ENCODE results near the gene RAD51B.
"Not testable (repeated sequence)": the region's sequence is repeated elsewhere in the genome, so short reads cannot be mapped to it uniquely, and the experiment has no call there.

RAD51B gene

DNA sequence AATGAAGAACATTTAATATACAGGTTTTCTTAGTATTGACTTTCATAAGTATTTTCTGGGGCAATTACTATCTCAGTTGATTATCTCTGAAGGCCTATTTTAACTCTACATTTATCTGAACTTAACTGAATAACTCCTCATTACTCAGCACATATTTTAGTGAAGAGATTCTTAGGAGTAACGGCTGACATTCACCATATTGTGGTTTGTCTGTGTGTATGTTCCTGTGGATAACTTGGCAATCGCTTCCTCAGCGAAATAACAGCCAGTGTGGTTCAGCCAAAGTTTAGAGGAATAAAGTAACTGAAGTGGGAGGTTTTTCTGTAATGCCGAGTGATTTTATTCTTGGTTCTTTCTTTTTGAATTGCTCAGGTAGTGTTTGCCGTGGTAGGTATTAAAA, 168.0 kb downstream of the RAD51B start:
- H3K27ac ChIP-seq (ENCODE audit: low read depth, low read length) = no peak overlapping the region
- WGBS = 89% methylated on average over 4 of the region's 5 CpGs

DNA sequence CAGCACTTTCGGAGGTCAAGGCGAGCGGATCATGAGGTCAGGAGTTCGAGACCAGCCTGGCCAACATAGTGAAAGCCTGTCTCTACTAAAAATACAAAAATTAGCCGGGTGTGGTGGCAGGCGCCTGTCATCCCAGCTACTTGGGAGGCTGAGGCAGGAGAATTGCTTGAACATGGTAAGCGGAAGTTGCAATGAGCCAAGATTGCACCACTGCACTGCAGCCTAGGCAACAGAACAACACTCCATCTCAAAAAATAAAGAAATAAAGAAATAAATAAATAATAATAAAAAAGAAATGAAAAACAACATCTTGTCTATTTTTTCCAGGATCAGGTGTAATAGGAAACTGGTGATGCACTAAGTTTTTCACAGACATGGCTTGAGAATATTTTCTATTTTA, 168.6 kb downstream of the RAD51B start:
- H3K9me3 ChIP-seq (ENCODE audit: insufficient read depth, low read depth, low read length); H3K4me1 ChIP-seq (ENCODE audit: insufficient read depth, low read length); H3K27me3 ChIP-seq (ENCODE audit: insufficient read depth, low read length); H3K9ac ChIP-seq (ENCODE audit: low read depth, low read length); H3K36me3 ChIP-seq (ENCODE audit: insufficient read depth, low read length); H3K4me3 ChIP-seq (ENCODE audit: low read length); H3K27ac ChIP-seq (ENCODE audit: low read depth, low read length): not testable (repeated sequence)
- 95% methylated on average over 7 of the region's 7 CpGs for WGBS

More for the DNA sequence above, 168.0 kb downstream of the RAD51B start:
- H3K36me3 ChIP-seq (ENCODE audit: insufficient read depth, low read length) = no peaks in the 10 kb centered on the region
- no peak overlapping the region for H3K9ac ChIP-seq (ENCODE audit: low read depth, low read length)
- 0 out of 2 replicates have a peak, but pooled peaks cover 3% of the 10 kb centered on the region for H3K4me1 ChIP-seq (ENCODE audit: insufficient read depth, low read length)
- no peak overlapping the region for H3K4me3 ChIP-seq (ENCODE audit: low read length)
- no peaks in the 10 kb centered on the region for H3K9me3 ChIP-seq (ENCODE audit: insufficient read depth, low read depth, low read length)
- no peaks in the 10 kb centered on the region for H3K27me3 ChIP-seq (ENCODE audit: insufficient read depth, low read length)

DNA sequence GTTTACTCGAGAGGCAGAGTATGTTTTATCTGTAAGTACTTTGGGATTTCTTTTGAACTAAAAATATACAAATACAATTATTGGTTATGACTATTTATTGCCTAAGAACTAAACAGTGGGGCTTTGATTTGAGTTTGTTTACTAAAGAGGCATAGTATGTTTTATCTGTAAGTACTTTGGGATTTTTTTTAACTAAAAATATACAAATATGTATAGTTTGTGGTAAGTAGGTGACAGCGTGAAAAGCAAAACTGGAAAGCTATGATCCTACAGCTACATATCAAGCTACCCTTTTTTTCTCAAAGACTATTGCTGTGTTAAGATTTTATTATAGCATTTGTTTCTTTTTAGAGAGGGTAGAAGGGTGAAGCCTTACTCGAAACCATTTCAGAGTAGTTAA, 171.0 kb downstream of the RAD51B start:
- no peak overlapping the region for H3K4me3 ChIP-seq (ENCODE audit: low read length)
- H3K9ac ChIP-seq (ENCODE audit: low read depth, low read length) = no peak overlapping the region
- no peak overlapping the region for H3K27ac ChIP-seq (ENCODE audit: low read depth, low read length)
- H3K4me1 ChIP-seq (ENCODE audit: insufficient read depth, low read length) = 0 out of 2 replicates have a peak, but pooled peaks cover 3% of the 10 kb centered on the region
- WGBS = no CpG with 5 or more reads among the region's 3 CpGs
- H3K9me3 ChIP-seq (ENCODE audit: insufficient read depth, low read depth, low read length) = no peaks in the 10 kb centered on the region
- no peaks in the 10 kb centered on the region for H3K27me3 ChIP-seq (ENCODE audit: insufficient read depth, low read length)
- H3K36me3 ChIP-seq (ENCODE audit: insufficient read depth, low read length) = no peaks in the 10 kb centered on the region

DNA sequence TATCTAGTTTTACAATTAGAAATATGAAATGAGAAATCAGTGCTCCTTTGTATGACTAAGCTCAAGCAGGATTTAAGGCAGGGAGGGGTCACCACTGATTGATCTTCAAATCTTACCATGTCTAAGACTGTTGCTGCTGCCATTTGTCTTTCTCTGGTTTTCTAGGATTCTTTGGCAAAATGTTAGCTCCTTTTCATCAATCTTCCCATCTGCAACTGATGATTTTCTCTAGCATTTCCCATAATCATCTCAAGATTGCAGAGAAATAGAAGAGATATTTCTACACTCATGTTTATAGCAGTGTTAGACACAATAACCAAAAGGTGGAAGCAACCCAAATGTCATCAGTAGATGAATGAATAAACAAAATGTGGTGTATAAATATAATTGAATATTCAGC, 175.0 kb downstream of the RAD51B start:
- H3K9ac ChIP-seq (ENCODE audit: low read depth, low read length) = no peak overlapping the region
- H3K9me3 ChIP-seq (ENCODE audit: insufficient read depth, low read depth, low read length) = no peaks in the 10 kb centered on the region
- 0 out of 2 replicates have a peak, but pooled peaks cover 2% of the 10 kb centered on the region for H3K4me1 ChIP-seq (ENCODE audit: insufficient read depth, low read length)
- no peaks in the 10 kb centered on the region for H3K27me3 ChIP-seq (ENCODE audit: insufficient read depth, low read length)
- H3K27ac ChIP-seq (ENCODE audit: low read depth, low read length) = no peak overlapping the region
- H3K36me3 ChIP-seq (ENCODE audit: insufficient read depth, low read length) = no peaks in the 10 kb centered on the region
- H3K4me3 ChIP-seq (ENCODE audit: low read length) = no peak overlapping the region

DNA sequence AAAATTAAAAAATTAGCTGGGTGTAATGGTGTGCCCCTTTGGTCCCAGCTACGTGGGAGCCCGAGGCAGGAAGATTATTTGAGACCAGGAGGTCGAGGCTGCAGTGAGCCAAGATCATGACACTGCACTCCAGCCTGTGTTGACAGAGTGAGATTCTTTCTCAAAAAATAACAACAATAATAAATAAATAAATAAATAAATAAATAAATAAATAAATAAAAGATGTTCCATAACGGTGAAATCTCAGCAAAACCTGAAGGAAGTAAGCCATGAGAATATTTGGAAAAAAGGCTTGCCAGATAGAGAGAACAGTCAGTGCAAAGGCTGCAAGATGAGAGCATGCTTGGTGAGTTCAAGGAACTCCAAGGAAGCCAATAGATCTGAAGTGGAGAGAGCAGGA, 176.7 kb downstream of the RAD51B start:
- Histone ChIP-seq H3K4me1 (ENCODE audit: insufficient read depth, low read length) (0 out of 2 replicates have a peak, but pooled peaks cover 3% of the 10 kb centered on the region), H3K9me3 (ENCODE audit: insufficient read depth, low read depth, low read length) (no peaks in the 10 kb centered on the region), H3K36me3 (ENCODE audit: insufficient read depth, low read length) (no peaks in the 10 kb centered on the region), H3K4me3 (ENCODE audit: low read length) (no peak overlapping the region), H3K27ac (ENCODE audit: low read depth, low read length) (no peak overlapping the region), H3K27me3 (ENCODE audit: insufficient read depth, low read length) (no peaks in the 10 kb centered on the region), H3K9ac (ENCODE audit: low read depth, low read length) (no peak overlapping the region)
- 94% methylated on average over 4 of the region's 4 CpGs for WGBS

DNA sequence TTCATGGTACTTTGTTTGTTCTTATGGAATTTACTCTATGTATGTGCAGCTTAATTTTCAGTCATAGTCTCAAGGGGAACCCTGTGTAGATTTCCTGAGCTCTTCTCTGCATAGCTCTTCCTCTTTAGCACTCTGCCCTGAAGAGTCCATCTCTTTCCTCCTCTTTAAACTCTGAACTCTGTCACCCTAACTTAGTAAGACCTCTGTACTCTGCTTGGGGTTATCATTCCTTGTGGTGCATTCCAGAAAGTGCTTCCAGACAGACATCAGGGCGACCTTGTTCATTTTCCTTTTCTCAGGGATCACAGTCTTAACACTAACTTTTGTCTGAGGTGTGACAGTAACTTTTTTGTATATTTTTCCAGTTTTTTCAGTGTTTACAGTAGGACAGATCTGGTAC, 179.3 kb downstream of the RAD51B start:
- no peak overlapping the region for H3K4me3 ChIP-seq (ENCODE audit: low read length)
- H3K27me3 ChIP-seq (ENCODE audit: insufficient read depth, low read length) = no peaks in the 10 kb centered on the region
- 0 out of 2 replicates have a peak, but pooled peaks cover 3% of the 10 kb centered on the region for H3K4me1 ChIP-seq (ENCODE audit: insufficient read depth, low read length)
- no peak overlapping the region for H3K9ac ChIP-seq (ENCODE audit: low read depth, low read length)
- WGBS = 67% methylated on average over 1 of the region's 1 CpG
- H3K27ac ChIP-seq (ENCODE audit: low read depth, low read length) = no peak overlapping the region
- H3K36me3 ChIP-seq (ENCODE audit: insufficient read depth, low read length) = no peaks in the 10 kb centered on the region
- H3K9me3 ChIP-seq (ENCODE audit: insufficient read depth, low read depth, low read length) = no peaks in the 10 kb centered on the region

DNA sequence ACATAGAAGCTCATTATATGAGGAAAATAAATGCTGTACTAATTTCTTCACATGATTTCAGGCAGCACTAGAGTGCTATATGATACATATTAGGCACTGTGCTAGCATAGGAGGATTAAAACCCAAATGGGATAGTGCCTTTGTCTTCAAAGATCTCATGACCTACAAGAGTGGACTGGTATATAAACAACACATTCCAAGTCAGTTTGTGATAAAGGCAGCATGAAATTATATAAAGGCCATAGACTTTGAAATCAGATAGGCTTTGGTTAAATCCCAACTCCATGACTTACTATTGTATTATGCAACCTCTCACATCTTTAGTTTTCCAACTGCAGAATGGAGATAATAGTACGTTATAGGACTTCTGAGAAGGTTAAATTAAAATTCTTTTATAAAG, 179.7 kb downstream of the RAD51B start:
- Histone ChIP-seq H3K36me3 (ENCODE audit: insufficient read depth, low read length) (no peaks in the 10 kb centered on the region), H3K9me3 (ENCODE audit: insufficient read depth, low read depth, low read length) (no peaks in the 10 kb centered on the region), H3K27ac (ENCODE audit: low read depth, low read length) (no peak overlapping the region), H3K4me1 (ENCODE audit: insufficient read depth, low read length) (0 out of 2 replicates have a peak, but pooled peaks cover 3% of the 10 kb centered on the region), H3K27me3 (ENCODE audit: insufficient read depth, low read length) (no peaks in the 10 kb centered on the region), H3K4me3 (ENCODE audit: low read length) (no peak overlapping the region), H3K9ac (ENCODE audit: low read depth, low read length) (no peak overlapping the region)
- no CpG with 5 or more reads among the region's 1 CpG for WGBS

DNA sequence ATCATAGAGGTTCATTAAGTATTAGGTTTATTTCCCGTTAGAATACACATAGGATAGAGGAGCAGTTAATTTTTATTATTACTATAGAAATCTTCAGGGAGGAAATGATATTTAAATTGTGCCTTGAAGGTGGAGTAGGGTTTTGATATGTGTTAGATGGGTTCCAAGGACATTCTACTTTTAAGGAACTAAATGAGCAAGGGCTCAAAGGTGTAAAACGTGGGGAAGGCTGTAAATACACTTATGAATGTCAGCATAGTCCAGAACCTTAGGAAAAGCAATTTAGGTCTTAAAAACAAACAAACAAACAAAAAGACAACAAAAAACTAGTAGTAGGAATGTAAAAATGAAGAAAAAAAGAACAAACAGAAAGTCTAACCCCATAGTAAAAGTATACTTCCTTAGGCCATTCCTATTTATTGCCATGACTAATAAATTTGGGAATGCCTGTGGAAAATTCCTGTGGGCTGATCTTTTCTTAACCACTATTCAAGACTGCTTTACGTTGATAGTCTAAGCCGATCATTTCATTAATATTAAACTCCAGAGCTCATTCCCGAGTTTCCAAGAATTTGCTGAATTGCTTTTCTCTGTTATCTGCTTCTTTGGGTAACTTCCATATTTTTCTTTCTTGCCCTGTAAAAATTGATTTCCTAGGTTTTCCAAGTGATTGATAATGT, 180.3 kb downstream of the RAD51B start:
- Histone ChIP-seq H3K9me3 (ENCODE audit: insufficient read depth, low read depth, low read length) (no peaks in the 10 kb centered on the region), H3K36me3 (ENCODE audit: insufficient read depth, low read length) (no peaks in the 10 kb centered on the region), H3K27ac (ENCODE audit: low read depth, low read length) (no peak overlapping the region), H3K27me3 (ENCODE audit: insufficient read depth, low read length) (no peaks in the 10 kb centered on the region), H3K9ac (ENCODE audit: low read depth, low read length) (no peak overlapping the region), H3K4me1 (ENCODE audit: insufficient read depth, low read length) (0 out of 2 replicates have a peak, but pooled peaks cover 3% of the 10 kb centered on the region), H3K4me3 (ENCODE audit: low read length) (no peak overlapping the region)
- WGBS = 96% methylated on average over 4 of the region's 5 CpGs

DNA sequence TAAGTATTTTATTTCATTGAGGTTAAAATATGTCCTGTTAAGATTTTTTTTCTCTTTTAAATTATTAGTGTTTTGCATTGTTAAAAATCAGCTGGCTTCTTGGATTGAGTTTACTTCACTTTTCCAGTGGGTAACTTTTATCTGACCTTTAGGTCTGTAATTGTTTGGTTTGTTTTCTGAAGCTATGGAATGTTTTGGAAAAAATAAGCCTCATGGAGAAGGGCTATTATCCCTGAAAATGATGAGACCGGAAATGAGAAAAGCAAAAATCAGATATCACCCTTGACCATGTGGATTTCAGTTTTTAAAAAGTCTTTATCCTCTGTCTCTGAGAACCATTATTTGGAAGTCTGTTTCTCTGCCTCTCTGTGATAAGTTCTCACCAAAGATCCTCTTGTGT, 180.9 kb downstream of the RAD51B start:
- no peaks in the 10 kb centered on the region for H3K27me3 ChIP-seq (ENCODE audit: insufficient read depth, low read length)
- no peak overlapping the region for H3K9ac ChIP-seq (ENCODE audit: low read depth, low read length)
- H3K4me3 ChIP-seq (ENCODE audit: low read length) = no peak overlapping the region
- no peaks in the 10 kb centered on the region for H3K9me3 ChIP-seq (ENCODE audit: insufficient read depth, low read depth, low read length)
- 91% methylated on average over 1 of the region's 1 CpG for WGBS
- H3K27ac ChIP-seq (ENCODE audit: low read depth, low read length) = no peak overlapping the region
- no peaks in the 10 kb centered on the region for H3K36me3 ChIP-seq (ENCODE audit: insufficient read depth, low read length)
- H3K4me1 ChIP-seq (ENCODE audit: insufficient read depth, low read length) = 0 out of 2 replicates have a peak, but pooled peaks cover 3% of the 10 kb centered on the region

DNA sequence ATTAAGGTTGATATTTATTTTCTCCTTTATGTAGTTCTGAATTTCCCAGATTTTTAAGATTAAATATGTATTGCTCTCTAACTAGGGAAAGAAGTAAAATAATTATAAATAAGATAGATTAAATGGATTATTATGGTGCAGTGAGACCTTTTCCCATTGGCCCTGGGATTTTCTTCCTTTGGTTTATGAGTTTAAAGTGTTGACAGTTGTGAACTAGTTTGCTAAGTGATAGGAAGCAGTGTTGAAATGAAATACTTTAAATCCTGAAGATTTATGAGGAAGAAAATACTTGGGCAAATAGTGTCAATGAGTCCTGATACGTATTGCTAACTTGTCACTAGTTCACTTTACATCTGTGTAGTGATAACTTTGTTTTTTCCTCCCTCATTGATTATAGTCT, 188.9 kb downstream of the RAD51B start:
- no peaks in the 10 kb centered on the region for H3K4me1 ChIP-seq (ENCODE audit: insufficient read depth, low read length)
- no peak overlapping the region for H3K9ac ChIP-seq (ENCODE audit: low read depth, low read length)
- 80% methylated on average over 1 of the region's 1 CpG for WGBS
- H3K4me3 ChIP-seq (ENCODE audit: low read length) = no peak overlapping the region
- no peaks in the 10 kb centered on the region for H3K27me3 ChIP-seq (ENCODE audit: insufficient read depth, low read length)
- no peak overlapping the region for H3K27ac ChIP-seq (ENCODE audit: low read depth, low read length)
- no peaks in the 10 kb centered on the region for H3K36me3 ChIP-seq (ENCODE audit: insufficient read depth, low read length)
- H3K9me3 ChIP-seq (ENCODE audit: insufficient read depth, low read depth, low read length) = no peaks in the 10 kb centered on the region

DNA sequence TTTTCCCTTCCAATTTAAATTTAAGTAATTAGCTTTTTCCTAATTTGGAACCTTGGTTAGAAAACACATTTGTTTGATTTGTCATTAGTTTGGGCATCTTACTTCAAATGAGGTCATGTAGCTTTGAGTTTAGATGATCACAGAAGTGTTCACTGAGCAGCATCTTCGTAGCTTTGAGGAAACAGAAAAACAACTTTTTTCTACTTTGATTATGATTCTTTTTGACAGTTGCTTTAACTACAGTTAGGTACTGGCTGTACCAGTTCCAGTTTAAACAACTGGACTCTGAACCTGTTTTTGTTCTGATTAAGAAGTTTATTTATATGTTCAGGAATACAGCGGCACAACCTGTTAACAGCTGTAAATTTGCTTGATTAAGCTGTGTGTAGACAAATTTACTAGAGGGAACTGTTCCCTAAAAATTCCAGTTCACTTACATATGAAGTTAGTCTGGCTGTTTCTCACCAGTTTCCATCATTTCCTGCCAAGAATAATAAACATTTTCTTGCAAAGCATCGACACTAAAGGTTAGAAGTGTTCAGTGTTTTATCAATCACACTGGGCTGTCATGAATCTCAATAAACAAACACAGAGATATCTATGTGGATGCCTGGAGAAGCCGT, 191.9 kb downstream of the RAD51B start:
- Histone ChIP-seq H3K9me3 (ENCODE audit: insufficient read depth, low read depth, low read length) (no peaks in the 10 kb centered on the region), H3K36me3 (ENCODE audit: insufficient read depth, low read length) (no peaks in the 10 kb centered on the region), H3K4me3 (ENCODE audit: low read length) (no peak overlapping the region), H3K27me3 (ENCODE audit: insufficient read depth, low read length) (no peaks in the 10 kb centered on the region), H3K4me1 (ENCODE audit: insufficient read depth, low read length) (no peaks in the 10 kb centered on the region), H3K9ac (ENCODE audit: low read depth, low read length) (no peak overlapping the region), H3K27ac (ENCODE audit: low read depth, low read length) (no peak overlapping the region)
- 88% methylated on average over 3 of the region's 4 CpGs for WGBS

Measured in HUES64 (cell line).